Loucy (cell line): ENCODE measurements around the gene ACD.

Experiments
- H2AFZ ChIP-seq: fragments of 200-600 bp; sonication (generic); 2 replicates; pipeline ENCODE4 v1.6.0; 2016; ENCODE audit warnings: antibody characterized with exemption, mild to moderate bottlenecking, low read length, moderate library complexity
- H3F3A ChIP-seq: fragments of 200-600 bp; 2 replicates; pipeline ENCODE4 v1.6.0; 2016; ENCODE audit warnings: antibody characterized with exemption, low read depth, mild to moderate bottlenecking
- H3K27me3 ChIP-seq: fragments of 200-600 bp; sonication (generic); 2 replicates; pipeline ENCODE4 v1.6.1; 2014; ENCODE audit warnings: low read length, mild to moderate bottlenecking; ENCODE audit not compliant: insufficient read depth, poor library complexity, severe bottlenecking
- H3K36me3 ChIP-seq: fragments of 200-600 bp; sonication (generic); 2 replicates; pipeline ENCODE4 v1.6.1; 2016; ENCODE audit warnings: low read length; ENCODE audit not compliant: insufficient read depth
- H3K4me1 ChIP-seq: fragments of 200-600 bp; sonication (generic); 2 replicates; pipeline ENCODE4 v1.5.1; 2014; ENCODE audit warnings: low read length, mild to moderate bottlenecking; ENCODE audit not compliant: insufficient read depth, poor library complexity, severe bottlenecking
- H3K4me2 ChIP-seq: fragments of 200-600 bp; sonication (generic); 2 replicates; pipeline ENCODE4 v1.6.0; 2014; ENCODE audit warnings: antibody characterized with exemption, low read length, low read depth, mild to moderate bottlenecking; ENCODE audit not compliant: poor library complexity, severe bottlenecking
- H3K4me3 ChIP-seq: fragments of 200-600 bp; sonication (generic); 2 replicates; pipeline ENCODE4 v1.5.1; 2014; ENCODE audit warnings: low read length, mild to moderate bottlenecking, mixed read lengths; ENCODE audit not compliant: poor library complexity, severe bottlenecking
- H3K79me2 ChIP-seq: fragments of 200-600 bp; sonication (generic); 2 replicates; pipeline ENCODE4 v1.6.1; 2014; ENCODE audit warnings: low read length; ENCODE audit not compliant: insufficient read depth
- H3K9ac ChIP-seq: fragments of 200-600 bp; sonication (generic); 2 replicates; pipeline ENCODE4 v1.6.0; 2014; ENCODE audit warnings: mild to moderate bottlenecking, low read depth, low read length, moderate library complexity; ENCODE audit not compliant: poor library complexity, severe bottlenecking
- H3K9me2 ChIP-seq: fragments of 200-600 bp; sonication (generic); replicated peaks from 2 replicates; pipeline ENCODE4 v1.6.1; 2016; ENCODE audit warnings: low read depth, low read length, mixed read lengths
- H3K9me3 ChIP-seq: fragments of 200-600 bp; sonication (generic); 2 replicates; pipeline ENCODE4 v1.6.1; 2014; ENCODE audit warnings: mild to moderate bottlenecking, antibody characterized with exemption, low read length, low read depth; ENCODE audit not compliant: insufficient read depth
- H4K20me1 ChIP-seq: fragments of 200-600 bp; sonication (generic); 2 replicates; pipeline ENCODE4 v1.6.0; 2014; ENCODE audit warnings: antibody characterized with exemption, low read length, mild to moderate bottlenecking; ENCODE audit not compliant: insufficient read depth, poor library complexity, severe bottlenecking
- CTCF ChIP-seq: fragments of 200-600 bp; sonication (generic); conservative IDR thresholded peaks from 2 replicates; pipeline ENCODE4 v1.5.1; 2014; ENCODE audit warnings: mild to moderate bottlenecking, antibody characterized with exemption, low read length
- EZH2phosphoT487 ChIP-seq: fragments of 200-600 bp; IDR thresholded peaks from 2 replicates; pipeline ENCODE4 v1.6.1; 2018; ENCODE audit warnings: antibody characterized with exemption, mild to moderate bottlenecking, moderate library complexity, borderline replicate concordance

Gene ACD

GRCh38 chr16:67652578-67653127 is 7.4 kb downstream of the ACD start:
- Histone ChIP-seq H2AFZ (no peak overlapping the region), H3K27me3 (no peaks in the 10 kb centered on the region), H3K9me3 (no peaks in the 10 kb centered on the region), H4K20me1 (peaks cover 14% of the 10 kb centered on the region), H3K36me3 (peaks cover 73% of the 10 kb centered on the region; the same call in 1 of the 2 replicates), H3K9ac (no peak overlapping the region), H3K4me3 (no peak overlapping the region), H3K4me2 (no peak overlapping the region), H3K79me2 (peaks cover 41% of the 10 kb centered on the region; the same call in 1 of the 2 replicates), H3F3A (no peaks in the 10 kb centered on the region), H3K9me2 (no peaks in the 10 kb centered on the region), H3K4me1 (no peaks in the 10 kb centered on the region)
- TF ChIP-seq EZH2phosphoT487 = no peak
- TF ChIP-seq CTCF = no peak

- Histone ChIP-seq H3K79me2 (peaks cover 48% of the 10 kb centered on the region), H3K4me2 (no peak overlapping the region), H4K20me1 (peaks cover 14% of the 10 kb centered on the region), H3K9me2 (no peaks in the 10 kb centered on the region), H3K4me1 (peaks cover 2% of the 10 kb centered on the region), H3F3A (no peaks in the 10 kb centered on the region), H3K9me3 (no peaks in the 10 kb centered on the region), H3K36me3 (peaks cover 65% of the 10 kb centered on the region; the same call in 1 of the 2 replicates), H3K27me3 (no peaks in the 10 kb centered on the region), H3K9ac (no peak overlapping the region), H2AFZ (no peak overlapping the region), H3K4me3 (no peak overlapping the region)
- TF ChIP-seq EZH2phosphoT487 (no peak), CTCF (no peak)
Observed at GRCh38 chr16:67651847-67652246, 8.2 kb downstream of the ACD start.

- Histone ChIP-seq H3K4me1 (peaks cover 10% of the 10 kb centered on the region), H3K9me3 (no peaks in the 10 kb centered on the region), H3K9me2 (no peaks in the 10 kb centered on the region), H3K9ac (no peak overlapping the region), H2AFZ (no peak overlapping the region), H3F3A (no peaks in the 10 kb centered on the region), H4K20me1 (peaks cover 21% of the 10 kb centered on the region), H3K27me3 (no peaks in the 10 kb centered on the region), H3K36me3 (peaks cover 57% of the 10 kb centered on the region; the same call in 1 of the 2 replicates), H3K79me2 (peaks cover 54% of the 10 kb centered on the region), H3K4me2 (no peak overlapping the region), H3K4me3 (no peak overlapping the region)
- no peak for TF ChIP-seq CTCF
- TF ChIP-seq EZH2phosphoT487 = no peak
Observed at GRCh38 chr16:67651039-67651438, 9.0 kb downstream of the ACD start.
